Measurements from ENCODE around the gene GALNT1. TPM values are rescaled to one million over a fixed set of nuclear protein-coding genes. Genes with fewer than 3 reads are reported as not detected.

Gene GALNT1
- total RNA-seq, 1 donor from 2014 or later: 65.3 TPM

GRCh38 chr18:35577045-35577848, 4.3 kb upstream of the GALNT1 start:
- no peaks in the 10 kb centered on the region for H3K4me1 Mint-ChIP-seq (ENCODE audit: low read depth, unreplicated experiment)
- no peak for DNase-seq
- H3K27ac Mint-ChIP-seq (ENCODE audit: unreplicated experiment): no peak overlapping the region
- H3K36me3 Mint-ChIP-seq (ENCODE audit: unreplicated experiment): peaks cover 17% of the 10 kb centered on the region
- H3K27me3 Mint-ChIP-seq (ENCODE audit: unreplicated experiment): peaks cover 4% of the 10 kb centered on the region
- H3K4me3 Mint-ChIP-seq (ENCODE audit: unreplicated experiment): no peak overlapping the region
- peaks cover 6% of the 10 kb centered on the region for H3K9me3 Mint-ChIP-seq (ENCODE audit: unreplicated experiment)
- TF ChIP-seq CTCF (IDR thresholded peaks at IDR 0.05; ENCODE audit: partially characterized antibody, unreplicated experiment): no peak

GRCh38 chr18:35578481-35578880, 3.1 kb upstream of the GALNT1 start:
- Mint-ChIP-seq H3K27ac (ENCODE audit: unreplicated experiment) (no peak overlapping the region), H3K4me1 (ENCODE audit: low read depth, unreplicated experiment) (peaks cover 10% of the 10 kb centered on the region), H3K27me3 (ENCODE audit: unreplicated experiment) (peaks cover 7% of the 10 kb centered on the region), H3K4me3 (ENCODE audit: unreplicated experiment) (no peak overlapping the region), H3K36me3 (ENCODE audit: unreplicated experiment) (peaks cover 17% of the 10 kb centered on the region), H3K9me3 (ENCODE audit: unreplicated experiment) (peaks cover 10% of the 10 kb centered on the region)
- no peak for TF ChIP-seq CTCF (IDR thresholded peaks at IDR 0.05; ENCODE audit: partially characterized antibody, unreplicated experiment)
- no peak for DNase-seq

GRCh38 chr18:35578936-35579335, 2.6 kb upstream of the GALNT1 start:
- Mint-ChIP-seq H3K9me3 (ENCODE audit: unreplicated experiment) (peaks cover 11% of the 10 kb centered on the region), H3K4me1 (ENCODE audit: low read depth, unreplicated experiment) (peaks cover 11% of the 10 kb centered on the region), H3K4me3 (ENCODE audit: unreplicated experiment) (no peak overlapping the region), H3K36me3 (ENCODE audit: unreplicated experiment) (peaks cover 18% of the 10 kb centered on the region), H3K27ac (ENCODE audit: unreplicated experiment) (no peak overlapping the region), H3K27me3 (ENCODE audit: unreplicated experiment) (peaks cover 7% of the 10 kb centered on the region)
- no peak for TF ChIP-seq CTCF (IDR thresholded peaks at IDR 0.05; ENCODE audit: partially characterized antibody, unreplicated experiment)
- DNase-seq: no peak

GRCh38 chr18:35580701-35581539, 620 bp upstream of the GALNT1 start:
- H3K4me1 Mint-ChIP-seq (ENCODE audit: low read depth, unreplicated experiment): peaks cover 15% of the 10 kb centered on the region

More at GRCh38 chr18:35580701-35581539, 620 bp upstream of the GALNT1 start:
- no peak for TF ChIP-seq CTCF (IDR thresholded peaks at IDR 0.05; ENCODE audit: partially characterized antibody, unreplicated experiment)
- Mint-ChIP-seq H3K4me3 (ENCODE audit: unreplicated experiment) (peak overlapping the region; percentile 81), H3K27me3 (ENCODE audit: unreplicated experiment) (peaks cover 10% of the 10 kb centered on the region), H3K36me3 (ENCODE audit: unreplicated experiment) (peaks cover 27% of the 10 kb centered on the region), H3K9me3 (ENCODE audit: unreplicated experiment) (peaks cover 11% of the 10 kb centered on the region), H3K27ac (ENCODE audit: unreplicated experiment) (no peak overlapping the region)
- DNase-seq: peak; percentile 70

Data from glutamatergic neuron (in vitro differentiated cells).